ENCODE data around the gene SDK1.

SDK1 gene

GRCh38 chr7:3336042-3336665 lies 35.1 kb downstream of the SDK1 start:
- DNase-seq (ENCODE audit: low spot score) (no peak), ATAC-seq (ENCODE audit: low read depth) (no peak)
- TF ChIP-seq, protein P1, sequence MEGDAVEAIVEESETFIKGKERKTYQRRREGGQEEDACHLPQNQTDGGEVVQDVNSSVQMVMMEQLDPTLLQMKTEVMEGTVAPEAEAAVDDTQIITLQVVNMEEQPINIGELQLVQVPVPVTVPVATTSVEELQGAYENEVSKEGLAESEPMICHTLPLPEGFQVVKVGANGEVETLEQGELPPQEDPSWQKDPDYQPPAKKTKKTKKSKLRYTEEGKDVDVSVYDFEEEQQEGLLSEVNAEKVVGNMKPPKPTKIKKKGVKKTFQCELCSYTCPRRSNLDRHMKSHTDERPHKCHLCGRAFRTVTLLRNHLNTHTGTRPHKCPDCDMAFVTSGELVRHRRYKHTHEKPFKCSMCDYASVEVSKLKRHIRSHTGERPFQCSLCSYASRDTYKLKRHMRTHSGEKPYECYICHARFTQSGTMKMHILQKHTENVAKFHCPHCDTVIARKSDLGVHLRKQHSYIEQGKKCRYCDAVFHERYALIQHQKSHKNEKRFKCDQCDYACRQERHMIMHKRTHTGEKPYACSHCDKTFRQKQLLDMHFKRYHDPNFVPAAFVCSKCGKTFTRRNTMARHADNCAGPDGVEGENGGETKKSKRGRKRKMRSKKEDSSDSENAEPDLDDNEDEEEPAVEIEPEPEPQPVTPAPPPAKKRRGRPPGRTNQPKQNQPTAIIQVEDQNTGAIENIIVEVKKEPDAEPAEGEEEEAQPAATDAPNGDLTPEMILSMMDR (IDR thresholded peaks at IDR 0.05; ENCODE audit: poor library complexity, severe bottlenecking), result no peak

DNA sequence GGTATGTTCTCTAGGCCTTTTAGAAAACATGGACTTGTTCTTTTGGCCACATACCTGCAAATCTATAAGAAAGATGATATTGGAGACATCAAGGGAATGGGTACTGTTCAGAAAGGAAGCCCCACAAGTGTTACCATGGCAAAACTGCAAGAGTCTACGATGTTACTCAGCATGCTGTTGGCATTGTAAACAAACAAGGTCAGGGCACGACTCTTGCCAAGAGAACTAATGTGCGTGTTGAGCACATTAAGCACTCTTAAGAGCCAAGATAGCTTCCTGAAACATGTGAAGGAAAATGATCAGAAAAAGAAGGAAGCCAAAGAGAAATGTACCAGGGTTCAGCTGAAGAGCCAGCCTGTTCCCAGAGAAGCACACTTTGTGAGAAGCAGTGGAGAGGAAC lies 37.1 kb downstream of the SDK1 start:
- TF ChIP-seq, protein P1 (IDR thresholded peaks at IDR 0.05; ENCODE audit: poor library complexity, severe bottlenecking), result no peak
- Histone ChIP-seq H3K9me3 (ENCODE audit: severe bottlenecking) (no peaks in the 10 kb centered on the region), H3K4me1 (ENCODE audit: insufficient read depth, poor library complexity, severe bottlenecking) (no peaks in the 10 kb centered on the region), H3K36me3 (ENCODE audit: low read depth) (no peaks in the 10 kb centered on the region), H3K27ac (ENCODE audit: poor library complexity, severe bottlenecking) (no peak overlapping the region), H3K27me3 (ENCODE audit: insufficient read depth, poor library complexity, severe bottlenecking) (peaks cover 10% of the 10 kb centered on the region), H3K4me3 (ENCODE audit: severe bottlenecking) (no peak overlapping the region)
- no peak for DNase-seq (ENCODE audit: low spot score)
- ATAC-seq (ENCODE audit: low read depth), result no peak

More at GRCh38 chr7:3336042-3336665, 35.1 kb downstream of the SDK1 start:
- peaks cover 7% of the 10 kb centered on the region for H3K27me3 ChIP-seq (ENCODE audit: insufficient read depth, poor library complexity, severe bottlenecking)
- H3K27ac ChIP-seq (ENCODE audit: poor library complexity, severe bottlenecking), result no peak overlapping the region
- no peaks in the 10 kb centered on the region for H3K9me3 ChIP-seq (ENCODE audit: severe bottlenecking)
- no peaks in the 10 kb centered on the region for H3K4me1 ChIP-seq (ENCODE audit: insufficient read depth, poor library complexity, severe bottlenecking)
- H3K36me3 ChIP-seq (ENCODE audit: low read depth), result no peaks in the 10 kb centered on the region
- H3K4me3 ChIP-seq (ENCODE audit: severe bottlenecking), result no peak overlapping the region

- TF ChIP-seq, protein P1 (IDR thresholded peaks at IDR 0.05; ENCODE audit: poor library complexity, severe bottlenecking), result no peak
- Histone ChIP-seq H3K4me3 (ENCODE audit: severe bottlenecking) (no peak overlapping the region), H3K27ac (ENCODE audit: poor library complexity, severe bottlenecking) (no peak overlapping the region), H3K9me3 (ENCODE audit: severe bottlenecking) (no peaks in the 10 kb centered on the region), H3K4me1 (ENCODE audit: insufficient read depth, poor library complexity, severe bottlenecking) (no peaks in the 10 kb centered on the region), H3K36me3 (ENCODE audit: low read depth) (no peaks in the 10 kb centered on the region), H3K27me3 (ENCODE audit: insufficient read depth, poor library complexity, severe bottlenecking) (peaks cover 9% of the 10 kb centered on the region)
- DNase-seq (ENCODE audit: low spot score) (no peak), ATAC-seq (ENCODE audit: low read depth) (no peak)
Measured at GRCh38 chr7:3345699-3346481, 44.8 kb downstream of the SDK1 start.

DNA sequence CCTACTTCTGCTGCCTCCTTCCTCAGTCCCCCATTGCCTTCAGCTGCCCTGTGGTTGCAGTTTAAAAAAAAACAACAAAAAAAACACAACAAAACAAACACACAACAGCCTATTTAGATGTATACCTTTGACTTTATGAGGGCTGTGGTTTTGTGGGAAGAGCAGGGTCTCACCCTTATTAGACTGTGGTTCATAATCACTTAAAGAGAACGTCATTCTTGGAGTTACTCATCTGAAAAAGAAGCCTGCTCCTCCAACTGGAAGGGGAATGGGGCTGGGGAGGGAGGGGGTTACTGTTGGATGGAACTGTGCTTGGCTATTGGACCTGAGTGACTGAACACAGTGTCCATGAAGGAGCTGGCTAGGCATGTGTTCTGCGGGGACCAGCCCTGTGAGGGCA lies 48.1 kb downstream of the SDK1 start:
- TF ChIP-seq, protein P1 (IDR thresholded peaks at IDR 0.05; ENCODE audit: poor library complexity, severe bottlenecking), result no peak
- Histone ChIP-seq H3K27ac (ENCODE audit: poor library complexity, severe bottlenecking) (no peak overlapping the region), H3K9me3 (ENCODE audit: severe bottlenecking) (no peaks in the 10 kb centered on the region), H3K36me3 (ENCODE audit: low read depth) (no peaks in the 10 kb centered on the region), H3K4me1 (ENCODE audit: insufficient read depth, poor library complexity, severe bottlenecking) (no peaks in the 10 kb centered on the region), H3K27me3 (ENCODE audit: insufficient read depth, poor library complexity, severe bottlenecking) (peaks cover 4% of the 10 kb centered on the region), H3K4me3 (ENCODE audit: severe bottlenecking) (no peak overlapping the region)
- ATAC-seq (ENCODE audit: low read depth), result no peak
- DNase-seq (ENCODE audit: low spot score), result no peak

- Histone ChIP-seq H3K4me1 (ENCODE audit: insufficient read depth, poor library complexity, severe bottlenecking) (no peaks in the 10 kb centered on the region), H3K9me3 (ENCODE audit: severe bottlenecking) (no peaks in the 10 kb centered on the region), H3K4me3 (ENCODE audit: severe bottlenecking) (no peak overlapping the region), H3K27ac (ENCODE audit: poor library complexity, severe bottlenecking) (no peak overlapping the region), H3K36me3 (ENCODE audit: low read depth) (no peaks in the 10 kb centered on the region), H3K27me3 (ENCODE audit: insufficient read depth, poor library complexity, severe bottlenecking) (no peaks in the 10 kb centered on the region)
- no peak for ATAC-seq (ENCODE audit: low read depth)
- no peak for DNase-seq (ENCODE audit: low spot score)
- TF ChIP-seq, protein P1 (IDR thresholded peaks at IDR 0.05; ENCODE audit: poor library complexity, severe bottlenecking), result no peak
Measured at GRCh38 chr7:3356173-3356572, 55.1 kb downstream of the SDK1 start.

All from RWPE2 (cell line).